Astrocyte of the spinal cord (primary cell): Measurements from ENCODE around the gene SLIT1.

Source experiments
- DNase-seq: peaks from one replicate; pipeline ENCODE4 v3.0.0; 2011; ENCODE audit warnings: low read depth, low spot score
- H3K4me3 ChIP-seq: 2 replicates; pipeline ENCODE4 v1.5.1; 2011; ENCODE audit warnings: low read depth, mild to moderate bottlenecking, low read length, moderate library complexity
- in situ Hi-C: cut with HindIII; loops from 2 replicates; pipeline ENCODE4 v1.10.0; 2017; ENCODE audit warnings: low sequenced_read_pairs
- TF ChIP-seq, protein P1 (sequence below): IDR thresholded peaks from 2 replicates; pipeline ENCODE4 v1.5.1; 2012; ENCODE audit warnings: low read depth, mild to moderate bottlenecking, low read length, inconsistent platforms

The SLIT1 gene

DNA sequence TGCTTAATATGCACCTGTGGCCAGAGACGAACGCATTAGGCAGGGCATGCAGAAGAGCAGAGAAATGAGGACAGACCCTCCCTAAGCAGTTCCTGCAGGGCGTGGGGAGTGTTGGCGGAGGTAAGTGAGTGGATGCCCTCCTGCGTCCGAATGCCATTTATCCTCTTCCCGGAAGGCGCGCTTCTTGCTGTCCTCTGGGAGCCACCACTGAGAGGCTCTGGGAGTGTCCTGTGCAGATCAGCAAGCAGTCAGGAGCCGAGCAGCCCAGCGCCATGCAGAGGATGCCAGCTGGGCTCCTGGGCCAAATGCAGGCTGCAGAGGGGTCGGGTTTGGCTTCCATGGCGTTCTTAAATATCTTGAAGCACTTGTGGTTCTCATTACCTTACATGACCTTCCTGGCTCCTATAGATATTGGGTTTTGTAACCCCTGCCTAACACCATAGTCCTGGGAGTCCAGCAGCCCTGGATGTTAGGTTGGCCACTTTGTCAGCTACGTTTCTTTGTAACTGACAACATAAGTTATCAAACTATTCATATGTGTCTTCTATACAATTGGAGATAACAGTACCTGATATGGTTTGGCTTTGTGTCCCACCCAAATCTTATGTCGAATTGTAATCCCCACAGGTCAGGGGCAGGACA, 30.0 kb upstream of the SLIT1 start:
- TF ChIP-seq, protein P1, sequence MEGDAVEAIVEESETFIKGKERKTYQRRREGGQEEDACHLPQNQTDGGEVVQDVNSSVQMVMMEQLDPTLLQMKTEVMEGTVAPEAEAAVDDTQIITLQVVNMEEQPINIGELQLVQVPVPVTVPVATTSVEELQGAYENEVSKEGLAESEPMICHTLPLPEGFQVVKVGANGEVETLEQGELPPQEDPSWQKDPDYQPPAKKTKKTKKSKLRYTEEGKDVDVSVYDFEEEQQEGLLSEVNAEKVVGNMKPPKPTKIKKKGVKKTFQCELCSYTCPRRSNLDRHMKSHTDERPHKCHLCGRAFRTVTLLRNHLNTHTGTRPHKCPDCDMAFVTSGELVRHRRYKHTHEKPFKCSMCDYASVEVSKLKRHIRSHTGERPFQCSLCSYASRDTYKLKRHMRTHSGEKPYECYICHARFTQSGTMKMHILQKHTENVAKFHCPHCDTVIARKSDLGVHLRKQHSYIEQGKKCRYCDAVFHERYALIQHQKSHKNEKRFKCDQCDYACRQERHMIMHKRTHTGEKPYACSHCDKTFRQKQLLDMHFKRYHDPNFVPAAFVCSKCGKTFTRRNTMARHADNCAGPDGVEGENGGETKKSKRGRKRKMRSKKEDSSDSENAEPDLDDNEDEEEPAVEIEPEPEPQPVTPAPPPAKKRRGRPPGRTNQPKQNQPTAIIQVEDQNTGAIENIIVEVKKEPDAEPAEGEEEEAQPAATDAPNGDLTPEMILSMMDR = no peak
- H3K4me3 ChIP-seq = no peak overlapping the region
- in situ Hi-C loops = no loop called here
- DNase-seq = no peak

DNA sequence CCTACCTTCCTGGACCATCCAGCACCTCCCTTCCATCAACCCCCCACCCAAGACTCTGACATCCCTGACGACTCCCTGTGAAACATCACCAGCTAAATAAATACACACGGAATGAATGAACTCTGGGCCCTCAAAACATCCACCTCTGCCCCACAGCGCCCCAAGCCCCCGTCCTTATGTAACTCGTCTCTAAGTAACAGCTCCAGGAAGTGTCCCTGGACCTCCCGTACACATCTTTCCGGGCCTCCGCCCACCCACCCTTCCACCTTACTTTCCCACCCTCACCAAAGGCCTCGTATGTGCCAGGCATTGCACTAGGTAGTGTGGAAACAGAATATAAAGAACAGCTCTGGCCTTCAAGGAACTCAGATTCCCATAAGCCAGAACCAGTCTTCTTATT, 27.7 kb upstream of the SLIT1 start:
- no peak for DNase-seq
- TF ChIP-seq, protein P1 = no peak
- H3K4me3 ChIP-seq = no peak overlapping the region
- in situ Hi-C loops = no loop called here

DNA sequence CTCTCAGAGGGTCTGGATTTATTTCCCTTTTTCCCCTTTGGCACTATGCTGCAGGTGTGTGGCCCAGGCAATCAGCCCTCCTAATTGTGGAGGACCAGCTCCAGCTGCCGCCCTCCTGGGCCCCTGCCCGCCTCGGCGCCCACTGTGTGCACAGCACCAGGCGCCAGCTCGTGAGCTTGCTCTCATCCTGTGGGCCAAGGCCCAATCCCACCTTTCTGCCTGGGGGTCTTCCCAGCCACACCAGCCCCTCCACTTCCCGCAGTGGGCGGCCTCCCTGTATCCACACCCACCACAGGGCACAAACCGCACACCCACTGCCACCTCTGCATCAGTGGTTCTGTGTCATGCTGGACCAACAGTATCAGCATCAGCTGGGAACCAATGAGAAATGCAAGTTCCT, 25.5 kb upstream of the SLIT1 start:
- in situ Hi-C loops = no loop called here
- H3K4me3 ChIP-seq = no peak overlapping the region
- no peak for DNase-seq
- TF ChIP-seq, protein P1 = no peak

DNA sequence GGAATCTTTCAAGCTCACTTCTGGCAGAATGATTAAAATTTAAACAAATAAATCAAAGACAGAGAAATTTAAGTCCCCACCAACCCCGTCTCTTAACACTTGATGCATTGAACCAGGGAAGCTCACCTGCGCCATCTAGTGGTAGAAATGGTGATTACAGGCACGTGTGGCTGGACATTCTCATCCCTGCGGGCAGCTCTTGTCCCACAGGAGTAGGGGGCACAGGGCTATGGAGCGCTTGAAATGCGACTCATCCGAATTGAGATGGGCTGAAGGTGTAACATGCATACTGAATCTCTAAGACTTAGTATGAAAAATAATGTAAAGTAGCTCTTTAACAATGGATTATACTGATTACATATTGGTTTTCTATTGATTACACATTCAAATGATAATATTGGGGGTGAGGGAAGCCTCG, 24.8 kb upstream of the SLIT1 start:
- H3K4me3 ChIP-seq = no peak overlapping the region
- in situ Hi-C loops = no loop called here
- TF ChIP-seq, protein P1 = peak; percentile 94
- DNase-seq = peak; percentile 64

DNA sequence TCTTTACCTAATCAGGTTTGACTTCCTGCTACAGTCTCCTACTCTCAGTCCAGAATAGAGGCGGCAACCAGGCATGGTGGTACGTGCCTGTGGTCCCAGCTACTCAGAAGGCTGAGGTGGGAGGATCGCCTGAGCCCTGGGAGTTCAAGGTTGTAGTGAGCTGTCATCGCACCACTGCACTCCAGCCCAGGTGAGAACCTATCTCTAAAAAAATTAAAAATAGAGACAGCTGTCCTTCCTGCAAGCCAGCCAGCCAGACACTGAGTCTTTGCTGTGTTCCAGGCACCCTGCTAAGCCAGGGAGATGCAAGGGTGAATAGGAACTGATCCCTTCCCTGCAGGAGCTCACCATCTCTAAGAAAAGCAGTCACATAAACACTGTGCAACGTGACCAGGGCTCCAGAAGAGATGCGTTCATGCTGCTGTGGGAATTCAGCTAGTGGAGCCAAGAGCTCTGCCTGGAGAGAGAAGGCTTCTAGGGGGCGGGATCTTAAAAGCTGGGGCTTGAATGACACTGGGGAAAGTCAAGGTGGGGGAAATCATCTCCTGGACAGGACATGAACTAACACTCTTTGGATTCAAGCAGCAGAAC, 22.1 kb upstream of the SLIT1 start:
- in situ Hi-C loops = no loop called here
- H3K4me3 ChIP-seq = no peak overlapping the region
- DNase-seq = peak; percentile 21
- TF ChIP-seq, protein P1 = no peak

DNA sequence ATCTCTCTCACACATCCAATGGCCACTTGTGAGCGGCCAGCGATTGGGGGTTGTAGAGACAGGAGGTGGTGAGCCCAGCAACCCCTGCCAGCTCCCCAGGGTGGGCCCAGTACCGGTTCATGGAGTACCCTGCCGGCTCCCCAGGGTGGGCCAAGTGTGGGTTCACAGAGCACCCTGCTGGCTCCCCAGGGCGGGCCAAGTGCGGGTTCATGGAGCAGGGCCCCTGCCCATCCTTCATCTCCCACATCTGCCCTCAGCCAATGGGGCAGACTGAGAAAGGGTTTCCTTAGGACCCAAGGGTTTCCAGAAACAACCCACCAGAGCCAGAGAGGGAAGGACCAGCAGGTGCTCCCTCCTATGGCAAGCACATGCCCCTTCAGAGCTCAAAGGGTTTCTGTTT, 21.4 kb upstream of the SLIT1 start:
- no peak overlapping the region for H3K4me3 ChIP-seq
- TF ChIP-seq, protein P1 = no peak
- in situ Hi-C loops = no loop called here
- no peak for DNase-seq
